Measurements from ENCODE around the gene OSBPL8. TPM values are rescaled to one million over a fixed set of nuclear protein-coding genes. Genes with fewer than 3 reads are reported as not detected.

Gene OSBPL8
- total RNA-seq, 4 donors from 2014 or later: 25.6 to 46.0 (median 43.4) TPM

Other genes starting within 250 kb of the OSBPL8 start
- gene BBS10, start 211.4 kb downstream of the OSBPL8 start, total RNA-seq: 10 to 100 TPM in 2 of 4 donors, 1 to 10 TPM in 2; 9.0 to 17.5 (median 11.5) TPM
- gene ZDHHC17, start 204.3 kb upstream of the OSBPL8 start, total RNA-seq: 10 to 100 TPM; 15.5 to 35.6 (median 19.3) TPM